22Rv1 (cell line): ENCODE data around the gene SKIDA1.

Experiments used
- ZFX ChIP-seq: fragments of 450-650 bp; IDR thresholded peaks from 2 replicates; pipeline ENCODE4 v1.6.1; 2017; ENCODE audit warnings: antibody characterized with exemption, borderline replicate concordance
- TF ChIP-seq, protein P1 (sequence below): fragments of 450-650 bp; IDR thresholded peaks from 2 replicates; pipeline ENCODE4 v1.5.1; 2017; ENCODE audit warnings: mild to moderate bottlenecking

DNA sequence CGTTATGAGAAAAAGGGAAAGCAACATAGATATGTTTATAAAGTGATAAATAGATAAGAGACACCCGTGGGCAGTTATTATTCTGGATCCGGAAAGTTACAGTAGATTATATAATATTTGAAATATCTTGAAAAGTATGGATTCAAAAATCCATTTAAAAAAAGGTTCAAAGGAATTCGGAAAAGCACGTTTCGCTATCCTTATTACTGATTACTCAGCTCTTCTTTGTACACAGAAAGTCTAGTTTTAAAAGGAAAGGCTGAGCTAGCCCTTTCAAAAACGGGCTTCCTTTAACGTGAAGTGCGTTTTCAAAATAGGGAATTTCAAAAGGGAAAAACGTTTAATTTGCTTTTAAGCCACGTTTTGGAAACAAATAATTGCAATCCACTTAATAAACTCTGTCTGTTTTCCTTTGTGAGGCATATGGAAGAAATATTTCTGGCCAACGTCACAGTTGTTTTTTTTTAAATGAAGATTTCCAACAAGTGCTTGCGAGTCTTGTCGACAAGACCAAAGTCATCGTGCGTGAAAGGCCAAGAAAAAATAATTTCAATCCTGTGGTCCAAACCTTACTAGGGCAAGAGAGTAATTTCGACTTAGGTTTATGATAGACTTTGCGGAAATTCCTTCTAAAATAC, 2.2 kb upstream of the SKIDA1 start:
- TF ChIP-seq, protein P1, sequence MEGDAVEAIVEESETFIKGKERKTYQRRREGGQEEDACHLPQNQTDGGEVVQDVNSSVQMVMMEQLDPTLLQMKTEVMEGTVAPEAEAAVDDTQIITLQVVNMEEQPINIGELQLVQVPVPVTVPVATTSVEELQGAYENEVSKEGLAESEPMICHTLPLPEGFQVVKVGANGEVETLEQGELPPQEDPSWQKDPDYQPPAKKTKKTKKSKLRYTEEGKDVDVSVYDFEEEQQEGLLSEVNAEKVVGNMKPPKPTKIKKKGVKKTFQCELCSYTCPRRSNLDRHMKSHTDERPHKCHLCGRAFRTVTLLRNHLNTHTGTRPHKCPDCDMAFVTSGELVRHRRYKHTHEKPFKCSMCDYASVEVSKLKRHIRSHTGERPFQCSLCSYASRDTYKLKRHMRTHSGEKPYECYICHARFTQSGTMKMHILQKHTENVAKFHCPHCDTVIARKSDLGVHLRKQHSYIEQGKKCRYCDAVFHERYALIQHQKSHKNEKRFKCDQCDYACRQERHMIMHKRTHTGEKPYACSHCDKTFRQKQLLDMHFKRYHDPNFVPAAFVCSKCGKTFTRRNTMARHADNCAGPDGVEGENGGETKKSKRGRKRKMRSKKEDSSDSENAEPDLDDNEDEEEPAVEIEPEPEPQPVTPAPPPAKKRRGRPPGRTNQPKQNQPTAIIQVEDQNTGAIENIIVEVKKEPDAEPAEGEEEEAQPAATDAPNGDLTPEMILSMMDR: no peak
- no peak for TF ChIP-seq ZFX
